Body of pancreas (tissue), 4 donors: ENCODE results near the gene CAPN8. TPM values are rescaled to one million over a fixed set of nuclear protein-coding genes. Genes with fewer than 3 reads are reported as not detected.

Experiments
- ATAC-seq: fragments of 150-250 bp; one replicate; pipeline ENCODE4 v1.9.1; 2016
- DNase-seq, 4 donors: peaks; one replicate each; pipeline ENCODE4 v3.0.0-alpha.2; 2019
- H3K27ac ChIP-seq, 4 donors: fragments of 200-600 bp; sonication (generic); 1 replicate in 3 of 4; 2 replicates in 1 of 4; pipeline versions ENCODE4 v1.5.1 to v1.6.1; 2016 to 2019; ENCODE audit warnings: mild to moderate bottlenecking in 1 of 4, mixed read lengths in 1 of 4, moderate library complexity in 1 of 4
- H3K27me3 ChIP-seq, 2 donors: fragments of 200-600 bp; sonication (generic); one replicate each; pipeline ENCODE4 v1.6.0; 2016; ENCODE audit warnings: mild to moderate bottlenecking in 1 of 2
- H3K36me3 ChIP-seq, 2 donors: fragments of 200-600 bp; sonication (generic); replicated peaks in 1 of 2; 2 replicates each; pipeline ENCODE4 v1.5.1; 2016; ENCODE audit warnings: low read depth in 2 of 2; ENCODE audit not compliant: insufficient read depth in 1 of 2
- H3K4me1 ChIP-seq: fragments of 200-600 bp; sonication (generic); one replicate; pipeline ENCODE4 v1.6.0; 2016
- H3K4me3 ChIP-seq, 2 donors: fragments of 200-600 bp; sonication (generic); 1 replicate in 1 of 2; 2 replicates in 1 of 2; pipeline ENCODE4 v1.5.1; 2016 to 2019
- H3K9me3 ChIP-seq, 3 donors: fragments of 200-600 bp; sonication (generic); 1 replicate in 2 of 3; 2 replicates in 1 of 3; pipeline ENCODE4 v1.5.1; 2016
- POLR2A ChIP-seq, 3 donors: fragments of 450-650 bp; IDR thresholded peaks; one replicate each; pipeline ENCODE4 v1.6.1; 2016; ENCODE audit warnings: antibody characterized with exemption in 3 of 3, mild to moderate bottlenecking in 2 of 3
- WGBS, 2 donors: methylation state at CpG; one replicate each; pipeline ENCODE4 v1.1.5; 2017; 5-methylcytosine and 5-hydroxymethylcytosine counted together
- intact Hi-C: fragments of 100-400 bp; cut with DNase I; formaldehyde crosslinking; loops from one replicate; pipeline ENCODE4 v1.15.1; 2023
- total RNA-seq, 2 donors: library from RNA; depleted of rRNA; stranded (reverse); fragments of >200 nt; gene quantifications; one replicate each; pipeline ENCODE4 v1.1.0, GENCODE V29; 2016
- TF ChIP-seq, protein P1 (sequence below), 7 experiments: fragments of 450-650 bp in 4 of 7; fragments of 200-600 bp in 3 of 7; sonication (generic) in 3 of 7; IDR thresholded peaks; one replicate each; pipeline ENCODE4 v1.5.1; 2016 to 2019; ENCODE audit warnings: antibody characterized with exemption in 7 of 7

CAPN8 gene
- total RNA-seq, 2 donors from 2014 or later, result 43.1 TPM; not detected in 1

DNA sequence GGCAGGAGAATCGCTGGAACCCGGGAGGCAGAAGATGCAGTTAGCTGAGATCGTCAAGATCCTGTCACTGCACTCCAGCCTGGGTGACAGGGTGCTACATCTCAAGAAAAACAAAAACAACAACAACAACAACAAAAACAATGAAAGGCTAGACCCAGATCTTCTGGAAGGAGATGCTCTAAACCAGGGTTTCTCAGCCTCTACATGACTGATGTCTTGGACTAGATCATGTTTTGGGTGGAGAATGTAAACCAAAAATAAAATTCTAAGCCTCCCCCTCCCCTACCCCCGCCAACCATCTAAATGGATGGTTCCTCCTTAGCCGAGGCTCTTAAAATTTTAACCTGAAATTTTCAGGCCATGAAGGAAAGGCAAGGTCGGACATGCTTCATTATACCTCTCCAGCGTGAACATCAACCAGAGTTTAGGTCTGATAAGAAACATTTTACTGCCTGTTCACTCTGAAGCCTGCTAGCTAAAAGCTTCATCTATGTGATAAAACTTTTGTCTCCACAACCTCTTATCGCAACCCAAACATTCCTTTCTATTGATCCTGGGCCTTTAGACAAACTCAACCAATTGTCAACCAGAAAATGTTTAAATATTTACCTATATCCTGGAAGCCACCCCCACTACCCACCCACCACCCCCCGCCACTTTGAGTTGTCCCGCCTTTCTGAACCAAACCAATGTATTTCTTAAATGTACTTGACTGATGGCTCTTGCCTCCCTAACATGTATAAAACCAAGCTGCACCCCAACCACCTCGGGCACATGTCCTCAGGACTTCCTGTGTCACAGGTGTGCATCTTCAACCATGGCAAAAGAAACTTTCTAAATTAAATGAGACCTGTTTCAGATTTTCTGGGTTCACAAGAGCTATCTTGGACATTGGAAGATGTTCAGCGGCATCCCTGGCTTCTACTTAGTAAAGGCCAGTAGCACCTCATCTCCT, 45.0 kb upstream of the CAPN8 start:
- no peak overlapping the region for H3K27ac ChIP-seq
- intact Hi-C loops, result no loop called here
- no peak overlapping the region for H3K4me3 ChIP-seq
- DNase-seq (no peak), ATAC-seq (no peak)
- H3K27me3 ChIP-seq, result no peaks in the 10 kb centered on the region
- no peaks in the 10 kb centered on the region for H3K36me3 ChIP-seq
- no peaks in the 10 kb centered on the region for H3K9me3 ChIP-seq
- TF ChIP-seq, protein P1, sequence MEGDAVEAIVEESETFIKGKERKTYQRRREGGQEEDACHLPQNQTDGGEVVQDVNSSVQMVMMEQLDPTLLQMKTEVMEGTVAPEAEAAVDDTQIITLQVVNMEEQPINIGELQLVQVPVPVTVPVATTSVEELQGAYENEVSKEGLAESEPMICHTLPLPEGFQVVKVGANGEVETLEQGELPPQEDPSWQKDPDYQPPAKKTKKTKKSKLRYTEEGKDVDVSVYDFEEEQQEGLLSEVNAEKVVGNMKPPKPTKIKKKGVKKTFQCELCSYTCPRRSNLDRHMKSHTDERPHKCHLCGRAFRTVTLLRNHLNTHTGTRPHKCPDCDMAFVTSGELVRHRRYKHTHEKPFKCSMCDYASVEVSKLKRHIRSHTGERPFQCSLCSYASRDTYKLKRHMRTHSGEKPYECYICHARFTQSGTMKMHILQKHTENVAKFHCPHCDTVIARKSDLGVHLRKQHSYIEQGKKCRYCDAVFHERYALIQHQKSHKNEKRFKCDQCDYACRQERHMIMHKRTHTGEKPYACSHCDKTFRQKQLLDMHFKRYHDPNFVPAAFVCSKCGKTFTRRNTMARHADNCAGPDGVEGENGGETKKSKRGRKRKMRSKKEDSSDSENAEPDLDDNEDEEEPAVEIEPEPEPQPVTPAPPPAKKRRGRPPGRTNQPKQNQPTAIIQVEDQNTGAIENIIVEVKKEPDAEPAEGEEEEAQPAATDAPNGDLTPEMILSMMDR (IDR thresholded peaks at IDR 0.05), result no peak
- TF ChIP-seq POLR2A (IDR thresholded peaks at IDR 0.05), result no peak
- WGBS, 2 donors, result 82 to 85% methylated on average over 12 of the region's 12 CpGs
- peaks cover 45% of the 10 kb centered on the region for H3K4me1 ChIP-seq

DNA sequence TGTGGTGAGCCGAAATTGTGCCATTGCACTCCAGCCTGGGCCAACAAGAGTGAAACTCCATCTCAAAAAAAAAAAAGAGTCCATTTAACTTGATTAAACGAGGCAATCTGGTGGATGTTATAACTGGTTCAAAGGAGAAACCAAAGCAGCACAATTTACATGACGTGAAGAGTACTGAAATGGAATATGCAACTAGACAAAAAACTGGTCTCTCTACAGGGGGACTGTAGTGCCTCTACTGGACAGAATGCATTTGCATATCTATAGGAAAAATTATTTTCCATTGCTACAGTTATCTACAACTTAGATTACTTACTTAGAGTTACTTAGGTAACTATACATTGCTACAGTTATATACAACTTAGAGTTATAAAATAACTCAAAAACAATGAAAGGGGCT, 44.1 kb upstream of the CAPN8 start:
- TF ChIP-seq, protein P1 (IDR thresholded peaks at IDR 0.05), result peak in 3 of 7 experiments; percentile 2 to 15 (median 14)
- TF ChIP-seq POLR2A (IDR thresholded peaks at IDR 0.05), result no peak
- ATAC-seq (no peak), DNase-seq (no peak)
- Histone ChIP-seq H3K27me3 (no peaks in the 10 kb centered on the region), H3K36me3 (no peaks in the 10 kb centered on the region), H3K27ac (no peak overlapping the region), H3K4me1 (peaks cover 37% of the 10 kb centered on the region), H3K9me3 (no peaks in the 10 kb centered on the region), H3K4me3 (no peak overlapping the region)
- intact Hi-C loops, result no loop called here
- WGBS, 2 donors, result 72 to 76% methylated on average over 3 of the region's 3 CpGs

DNA sequence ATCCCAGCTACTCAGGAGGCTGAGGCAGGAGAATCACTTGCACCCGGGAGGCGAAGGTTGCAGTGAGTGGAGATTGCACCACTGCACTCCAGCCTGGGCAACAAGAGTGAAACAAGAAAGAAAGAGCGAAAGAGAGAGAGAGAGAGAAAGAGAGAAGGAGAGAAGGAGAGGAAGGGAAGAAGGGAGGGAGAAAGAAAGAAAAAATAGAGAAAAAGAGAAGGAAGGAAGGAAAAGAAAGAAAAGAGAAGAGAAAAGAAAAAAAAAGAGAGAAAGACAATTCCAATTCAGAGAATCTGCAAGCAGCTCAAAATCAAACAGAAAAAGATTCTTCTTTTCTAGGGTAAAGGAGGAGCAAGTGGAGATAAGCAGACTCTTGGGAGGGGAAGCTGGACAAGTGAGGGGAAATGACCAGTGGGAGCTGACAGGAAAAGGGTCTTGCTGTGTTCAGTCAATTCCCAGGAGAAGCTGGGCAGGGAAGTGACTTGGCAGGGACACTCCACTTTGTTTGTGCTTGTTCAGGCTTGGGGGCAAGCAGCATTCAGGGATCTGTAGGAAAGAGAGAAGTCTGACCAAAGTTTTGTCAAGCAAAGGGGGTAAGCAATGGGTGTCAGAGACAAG, 43.3 kb upstream of the CAPN8 start:
- DNase-seq (no peak), ATAC-seq (no peak)
- Histone ChIP-seq H3K27me3 (no peaks in the 10 kb centered on the region), H3K4me3 (no peak overlapping the region), H3K9me3 (no peaks in the 10 kb centered on the region), H3K4me1 (peaks cover 29% of the 10 kb centered on the region), H3K36me3 (no peaks in the 10 kb centered on the region), H3K27ac (no peak overlapping the region)
- TF ChIP-seq POLR2A (IDR thresholded peaks at IDR 0.05), result no peak
- WGBS, 2 donors, result 77 to 91% methylated on average over 3 of the region's 3 CpGs
- intact Hi-C loops, result no loop called here

DNA sequence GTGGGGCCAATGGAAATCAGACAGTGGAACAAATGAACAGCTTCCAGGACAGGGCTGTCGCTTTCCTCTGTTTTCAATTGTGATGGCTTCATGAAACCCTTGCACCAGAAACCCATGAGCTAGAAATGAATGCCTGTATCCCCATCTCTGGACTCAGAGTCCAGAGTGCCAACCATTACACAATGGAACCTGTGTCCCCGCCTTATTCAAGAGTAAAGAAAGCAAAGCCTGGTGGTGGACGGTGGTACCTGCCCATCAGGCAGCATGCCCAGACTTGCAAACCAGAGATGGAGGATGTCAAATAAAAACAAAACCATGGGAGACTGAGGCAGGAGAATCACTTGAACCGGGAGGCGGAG, 42.5 kb upstream of the CAPN8 start:
- DNase-seq (peak in 1 of 4 donors; percentile 27), ATAC-seq (no peak)
- TF ChIP-seq POLR2A (IDR thresholded peaks at IDR 0.05), result no peak
- TF ChIP-seq, protein P1 (IDR thresholded peaks at IDR 0.05), result peak in 2 of 7 experiments; percentile 8 to 23
- no peak overlapping the region for H3K4me3 ChIP-seq
- peaks cover 22% of the 10 kb centered on the region for H3K4me1 ChIP-seq
- intact Hi-C loops, result no loop called here
- H3K36me3 ChIP-seq, result no peaks in the 10 kb centered on the region
- peak overlapping the region; percentile 24 to 82 (median 73) for H3K27ac ChIP-seq
- 76 to 85% methylated on average over 5 of the region's 5 CpGs for WGBS, 2 donors
- no peaks in the 10 kb centered on the region for H3K27me3 ChIP-seq
- no peaks in the 10 kb centered on the region for H3K9me3 ChIP-seq

DNA sequence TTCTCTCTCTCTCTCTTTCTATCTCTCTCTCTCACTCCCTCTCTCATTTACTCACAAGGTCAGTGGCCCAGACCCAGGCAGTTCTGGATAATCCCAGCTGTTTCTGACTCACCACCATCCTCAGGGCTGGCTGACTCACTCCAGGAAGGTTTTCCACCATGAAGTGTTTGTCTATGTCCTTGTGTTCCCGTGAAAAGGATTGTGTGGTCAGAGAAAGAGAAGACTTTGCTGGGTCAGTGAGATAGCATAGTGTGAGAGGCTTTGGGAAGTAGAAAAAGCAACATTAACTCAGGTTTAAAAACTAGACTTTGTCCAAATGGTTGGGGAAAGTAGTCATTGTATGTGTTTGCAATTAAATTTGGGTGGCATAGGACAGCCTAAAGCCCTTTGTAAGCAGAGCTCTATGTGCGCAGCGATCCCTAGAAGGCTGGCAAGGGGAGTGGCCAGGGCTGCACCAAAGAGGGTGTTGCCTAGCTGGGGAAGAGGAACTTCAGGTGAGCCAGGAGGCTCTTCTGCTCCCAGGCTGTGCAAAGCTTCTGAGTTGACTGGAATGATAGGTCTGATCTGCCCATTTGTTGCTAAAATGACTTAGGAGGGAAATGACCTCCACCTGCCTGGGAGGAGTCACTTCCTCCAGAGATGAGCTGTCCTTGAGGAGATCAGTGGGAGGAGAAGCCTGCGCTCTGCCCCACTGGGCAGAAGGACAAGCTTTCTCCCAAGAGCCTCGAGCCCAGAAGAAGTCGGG, 41.9 kb upstream of the CAPN8 start:
- 48 to 61% methylated on average over 5 to 6 of the region's 6 CpGs for WGBS, 2 donors
- intact Hi-C loops, result no loop called here
- peaks cover 22% of the 10 kb centered on the region for H3K4me1 ChIP-seq
- no peaks in the 10 kb centered on the region for H3K9me3 ChIP-seq
- H3K27ac ChIP-seq, result peak overlapping the region; percentile 24 to 82 (median 73)
- no peaks in the 10 kb centered on the region for H3K27me3 ChIP-seq
- no peak for TF ChIP-seq POLR2A (IDR thresholded peaks at IDR 0.05)
- TF ChIP-seq, protein P1 (IDR thresholded peaks at IDR 0.05), result no peak
- ATAC-seq, result peak; percentile 80
- peak; percentile 45 to 83 (median 72) for DNase-seq
- H3K4me3 ChIP-seq, result no peak overlapping the region
- H3K36me3 ChIP-seq, result no peaks in the 10 kb centered on the region
